Measurements from ENCODE around the gene NAPB.

NAPB gene

DNA sequence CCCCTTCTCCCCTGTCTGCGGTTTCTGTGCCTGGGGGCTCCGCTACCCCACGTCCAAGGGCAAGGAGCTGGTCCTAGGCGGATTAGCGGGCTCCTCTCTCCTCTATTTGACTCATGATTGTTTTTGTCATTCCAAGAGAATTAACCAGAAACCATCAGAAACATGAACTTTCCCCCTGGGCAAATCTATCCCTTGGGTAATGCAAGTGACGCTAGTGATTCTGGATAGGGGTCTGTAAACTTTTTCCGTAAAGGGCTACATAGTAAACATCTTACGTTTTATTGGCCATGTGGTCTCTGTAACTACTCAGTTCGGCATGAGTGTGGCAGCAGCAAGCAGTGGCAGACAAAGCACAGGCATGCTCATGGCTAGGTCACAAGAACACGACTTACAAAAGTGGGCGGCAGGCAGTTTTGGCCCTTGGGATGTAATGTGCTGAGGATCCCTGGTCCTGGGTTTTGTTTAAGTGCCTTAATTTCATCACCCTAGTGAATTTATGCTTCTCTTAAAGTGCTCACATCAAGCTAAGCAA lies 30.7 kb upstream of the NAPB start:
- DNase-seq (ENCODE audit: insufficient read length), result no peak
- TF ChIP-seq POLR2AphosphoS5 (IDR thresholded peaks at IDR 0.05; ENCODE audit: low read depth, low read length) (no peak), POLR2A (IDR thresholded peaks at IDR 0.05; ENCODE audit: low read depth, low read length) (no peak), TAF1 (IDR thresholded peaks at IDR 0.05; ENCODE audit: borderline replicate concordance, low read depth, low read length) (no peak)
- no peak for FAIRE-seq

DNA sequence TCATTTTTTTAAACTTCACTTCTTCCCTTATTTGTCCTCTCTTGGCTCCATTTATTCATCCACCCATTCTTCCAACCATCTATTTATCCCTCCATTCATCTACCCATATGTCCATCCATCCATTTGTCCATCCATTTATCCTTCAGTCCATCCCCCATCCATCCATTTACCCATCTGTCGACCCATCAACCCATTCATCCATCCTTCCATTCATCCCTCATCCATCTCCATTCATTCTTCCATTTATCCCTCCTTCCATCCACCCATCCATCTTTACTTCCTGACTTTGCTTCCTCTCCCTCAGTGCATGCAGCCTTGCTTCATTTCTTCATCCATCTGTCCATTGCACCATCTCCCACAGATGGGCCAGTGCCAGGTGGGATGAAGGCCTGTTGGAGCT lies 29.6 kb upstream of the NAPB start:
- DNase-seq (ENCODE audit: insufficient read length) (no peak), FAIRE-seq (no peak)
- no peak for TF ChIP-seq POLR2A (IDR thresholded peaks at IDR 0.05; ENCODE audit: low read depth, low read length)
- TF ChIP-seq POLR2AphosphoS5 (IDR thresholded peaks at IDR 0.05; ENCODE audit: low read depth, low read length), result no peak
- TF ChIP-seq TAF1 (IDR thresholded peaks at IDR 0.05; ENCODE audit: borderline replicate concordance, low read depth, low read length), result no peak

DNA sequence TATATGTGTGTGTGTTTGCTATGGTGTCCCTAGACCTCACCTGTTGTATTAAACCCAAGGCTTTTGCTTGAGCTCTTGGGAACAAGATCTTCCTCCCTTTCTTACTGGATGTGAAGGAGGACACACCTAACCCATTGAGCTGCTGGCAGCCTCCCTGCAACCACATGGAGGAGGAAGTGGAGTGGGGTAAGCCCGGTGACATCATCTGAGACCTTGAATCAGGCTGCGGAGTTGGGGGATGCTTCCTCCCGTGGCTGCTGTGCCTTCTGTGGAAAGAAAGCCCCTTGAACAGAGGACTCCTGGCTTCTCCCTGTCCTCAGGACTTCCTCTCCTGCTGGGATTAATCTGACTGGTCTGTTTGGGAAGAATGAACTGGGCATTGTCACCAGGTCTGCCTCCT lies 28.1 kb upstream of the NAPB start:
- TF ChIP-seq POLR2A (IDR thresholded peaks at IDR 0.05; ENCODE audit: low read depth, low read length) (no peak), POLR2AphosphoS5 (IDR thresholded peaks at IDR 0.05; ENCODE audit: low read depth, low read length) (no peak), TAF1 (IDR thresholded peaks at IDR 0.05; ENCODE audit: borderline replicate concordance, low read depth, low read length) (no peak)
- DNase-seq (ENCODE audit: insufficient read length) (no peak), FAIRE-seq (peak; percentile 48)

DNA sequence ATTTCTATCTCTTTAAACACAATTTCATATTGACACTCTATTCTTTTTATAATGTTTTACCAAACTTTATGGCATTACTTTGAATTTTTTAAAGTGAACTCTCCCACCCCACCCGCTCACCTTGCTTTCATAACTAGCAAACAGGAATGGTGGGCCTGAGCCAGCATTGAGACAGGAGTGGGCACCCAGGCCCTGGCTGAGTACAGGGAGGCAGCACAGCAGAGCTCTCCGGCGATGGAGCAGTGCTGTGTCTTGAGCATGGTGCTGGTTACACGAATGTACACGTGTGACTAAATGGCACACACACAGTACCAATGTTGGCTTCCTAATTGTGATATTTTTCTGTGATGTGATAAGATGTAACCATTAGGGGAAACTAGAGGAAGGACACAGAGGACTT lies 26.9 kb upstream of the NAPB start:
- no peak for FAIRE-seq
- no peak for DNase-seq (ENCODE audit: insufficient read length)
- TF ChIP-seq POLR2AphosphoS5 (IDR thresholded peaks at IDR 0.05; ENCODE audit: low read depth, low read length) (no peak), POLR2A (IDR thresholded peaks at IDR 0.05; ENCODE audit: low read depth, low read length) (no peak), TAF1 (IDR thresholded peaks at IDR 0.05; ENCODE audit: borderline replicate concordance, low read depth, low read length) (no peak)

DNA sequence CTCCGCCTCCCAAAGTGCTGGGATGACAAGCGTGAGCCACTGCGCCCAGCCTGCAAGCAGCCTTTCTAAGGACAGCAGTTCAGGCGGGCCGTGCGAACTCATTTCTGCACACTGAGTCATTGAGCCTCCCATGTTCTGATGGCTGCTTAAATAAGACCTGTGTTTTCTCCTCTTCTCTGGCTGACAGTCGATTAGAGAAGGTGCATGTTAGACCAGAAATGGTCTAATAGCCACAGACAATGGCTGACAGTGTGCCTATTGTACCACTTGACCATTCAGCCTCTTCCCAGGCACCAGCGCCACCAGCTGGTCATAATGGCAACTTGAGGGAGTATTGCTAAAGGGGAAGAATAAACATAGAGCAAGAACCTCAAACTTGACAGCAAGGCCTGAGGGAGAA lies 25.2 kb upstream of the NAPB start:
- DNase-seq (ENCODE audit: insufficient read length) (peak; percentile 27), FAIRE-seq (no peak)
- TF ChIP-seq POLR2AphosphoS5 (IDR thresholded peaks at IDR 0.05; ENCODE audit: low read depth, low read length) (no peak), TAF1 (IDR thresholded peaks at IDR 0.05; ENCODE audit: borderline replicate concordance, low read depth, low read length) (no peak), POLR2A (IDR thresholded peaks at IDR 0.05; ENCODE audit: low read depth, low read length) (no peak)

DNA sequence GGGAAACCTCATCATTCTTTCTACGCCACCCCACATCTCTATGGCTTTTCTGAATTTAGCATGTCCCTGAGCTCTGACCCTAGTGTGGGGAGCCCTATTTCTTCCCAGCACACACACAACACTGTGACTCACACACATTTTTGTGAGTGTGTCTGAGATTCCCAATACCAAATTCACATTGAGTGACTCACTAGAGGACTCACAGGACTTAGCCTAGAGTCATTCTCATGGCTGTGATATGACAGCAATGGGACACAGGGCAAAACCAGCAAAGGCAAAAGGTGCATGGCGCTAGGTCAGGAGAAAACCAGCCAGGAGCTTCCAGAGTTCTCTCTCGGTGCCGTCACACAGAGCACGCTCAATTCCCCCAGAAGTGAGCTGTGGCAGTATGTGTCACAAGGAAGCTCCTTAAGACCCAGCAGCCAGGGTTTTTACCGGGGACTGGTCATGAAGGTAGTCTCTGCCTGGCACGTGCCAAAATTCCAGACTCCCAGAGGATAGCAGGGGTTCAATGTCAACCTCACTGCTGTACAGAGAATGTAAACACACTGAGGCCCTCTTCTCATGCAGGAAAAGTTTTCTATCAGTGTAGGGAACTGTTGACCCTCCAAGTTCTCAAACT lies 24.4 kb upstream of the NAPB start:
- TF ChIP-seq TAF1 (IDR thresholded peaks at IDR 0.05; ENCODE audit: borderline replicate concordance, low read depth, low read length) (no peak), POLR2A (IDR thresholded peaks at IDR 0.05; ENCODE audit: low read depth, low read length) (no peak), POLR2AphosphoS5 (IDR thresholded peaks at IDR 0.05; ENCODE audit: low read depth, low read length) (no peak)
- FAIRE-seq (no peak), DNase-seq (ENCODE audit: insufficient read length) (no peak)

DNA sequence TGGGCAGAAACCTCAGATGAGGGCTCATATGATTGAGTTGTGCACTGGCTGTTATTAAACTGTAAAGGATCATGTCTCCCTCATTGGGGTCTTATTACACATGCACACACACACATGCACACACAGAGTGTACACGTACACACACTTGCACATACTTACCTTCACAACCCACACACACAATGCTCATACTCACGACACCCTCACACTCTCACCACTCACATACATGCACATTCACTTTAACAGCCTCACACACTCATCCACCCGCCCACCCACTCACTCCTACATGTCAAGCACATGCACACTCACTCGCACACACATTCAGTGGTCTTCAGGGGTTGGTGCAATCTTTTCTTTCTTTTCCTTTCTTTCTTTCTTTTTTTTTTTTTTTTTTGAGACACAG lies 23.6 kb upstream of the NAPB start:
- FAIRE-seq (no peak), DNase-seq (ENCODE audit: insufficient read length) (no peak)
- TF ChIP-seq TAF1 (IDR thresholded peaks at IDR 0.05; ENCODE audit: borderline replicate concordance, low read depth, low read length) (no peak), POLR2AphosphoS5 (IDR thresholded peaks at IDR 0.05; ENCODE audit: low read depth, low read length) (no peak), POLR2A (IDR thresholded peaks at IDR 0.05; ENCODE audit: low read depth, low read length) (no peak)

DNA sequence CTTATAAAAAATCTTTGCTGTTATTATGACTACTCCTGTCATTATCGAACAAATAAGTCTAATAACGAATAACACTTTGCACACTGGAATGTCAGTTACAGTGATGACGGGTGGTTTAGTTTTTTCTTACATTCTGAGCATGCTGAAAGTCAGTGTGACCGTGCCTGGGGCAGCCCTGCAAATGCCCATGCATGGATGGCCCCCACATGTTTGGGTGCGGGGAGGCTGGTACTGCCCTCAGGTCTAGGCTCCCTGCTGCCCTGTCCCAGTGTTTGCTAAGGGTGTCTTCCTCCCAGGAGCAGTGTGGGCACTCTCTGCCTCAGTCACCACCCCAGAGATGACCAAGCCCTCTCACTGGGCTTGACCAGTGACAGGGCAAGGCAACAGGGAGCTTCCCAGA lies 21.1 kb upstream of the NAPB start:
- FAIRE-seq (no peak), DNase-seq (ENCODE audit: insufficient read length) (no peak)
- no peak for TF ChIP-seq TAF1 (IDR thresholded peaks at IDR 0.05; ENCODE audit: borderline replicate concordance, low read depth, low read length)
- no peak for TF ChIP-seq POLR2A (IDR thresholded peaks at IDR 0.05; ENCODE audit: low read depth, low read length)
- no peak for TF ChIP-seq POLR2AphosphoS5 (IDR thresholded peaks at IDR 0.05; ENCODE audit: low read depth, low read length)

DNA sequence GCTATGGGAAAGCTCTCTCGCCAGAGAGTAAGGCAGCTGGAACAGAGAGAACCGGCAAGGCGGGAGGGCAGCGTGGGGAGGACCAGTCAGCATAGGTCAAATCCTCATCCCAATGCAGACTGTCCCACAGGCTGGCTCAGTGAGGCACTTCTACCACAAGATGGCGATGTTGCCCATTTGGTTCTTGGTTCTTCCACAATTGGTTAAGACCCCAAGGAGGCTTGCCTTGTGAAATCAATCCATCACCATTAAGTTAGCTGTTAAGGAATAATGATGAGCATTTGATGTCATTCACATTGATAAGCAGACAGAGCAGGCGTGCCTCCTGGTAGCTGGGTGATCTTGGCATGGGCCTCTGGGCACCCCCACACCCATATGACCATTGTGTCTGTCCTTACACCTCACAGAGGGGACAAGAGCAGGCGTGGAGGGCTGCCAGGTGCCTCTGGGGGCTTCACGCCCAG lies 20.6 kb upstream of the NAPB start:
- TF ChIP-seq POLR2AphosphoS5 (IDR thresholded peaks at IDR 0.05; ENCODE audit: low read depth, low read length), result no peak
- TF ChIP-seq TAF1 (IDR thresholded peaks at IDR 0.05; ENCODE audit: borderline replicate concordance, low read depth, low read length), result no peak
- TF ChIP-seq POLR2A (IDR thresholded peaks at IDR 0.05; ENCODE audit: low read depth, low read length), result no peak
- peak; percentile 59 for DNase-seq (ENCODE audit: insufficient read length)
- peak; percentile 93 for FAIRE-seq

DNA sequence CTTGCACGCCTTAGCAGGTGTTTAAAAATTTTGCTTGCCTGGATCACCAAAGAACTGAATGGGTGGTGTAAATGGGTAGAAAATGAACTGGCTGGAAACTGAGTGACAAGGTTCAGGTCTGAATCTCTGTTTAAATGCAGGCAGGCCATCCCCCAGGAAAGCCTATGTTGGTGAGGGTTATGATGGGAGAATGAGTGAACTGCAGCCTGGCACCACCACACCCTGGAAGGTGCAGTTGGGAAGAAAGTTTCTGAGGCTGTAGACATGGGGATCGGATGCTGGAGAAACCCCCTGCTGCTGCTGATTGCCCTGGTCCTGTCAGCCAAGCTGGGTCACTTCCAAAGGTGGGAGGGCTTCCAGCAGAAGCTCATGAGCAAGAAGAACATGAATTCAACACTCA lies 18.7 kb upstream of the NAPB start:
- DNase-seq (ENCODE audit: insufficient read length) (no peak), FAIRE-seq (no peak)
- TF ChIP-seq TAF1 (IDR thresholded peaks at IDR 0.05; ENCODE audit: borderline replicate concordance, low read depth, low read length) (no peak), POLR2AphosphoS5 (IDR thresholded peaks at IDR 0.05; ENCODE audit: low read depth, low read length) (no peak), POLR2A (IDR thresholded peaks at IDR 0.05; ENCODE audit: low read depth, low read length) (no peak)

DNA sequence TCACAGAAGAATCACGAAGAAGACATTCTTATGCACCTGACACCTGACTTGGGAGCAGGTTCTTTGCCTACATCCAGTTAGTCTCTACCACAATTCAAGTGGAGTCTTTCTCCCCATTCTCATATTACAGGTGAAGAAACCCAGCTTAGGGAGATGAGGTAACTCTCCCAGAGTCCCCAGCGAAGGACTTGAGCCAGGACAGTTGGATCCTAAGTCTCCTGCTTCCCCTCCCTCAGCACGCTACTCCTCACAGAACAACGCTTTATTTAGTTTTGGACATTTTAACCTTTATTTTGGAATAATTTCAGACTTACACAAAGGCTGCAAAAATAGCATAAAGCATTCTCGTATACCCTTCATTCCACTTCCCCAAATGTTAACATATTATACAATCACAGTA lies 17.4 kb upstream of the NAPB start:
- no peak for FAIRE-seq

DNA sequence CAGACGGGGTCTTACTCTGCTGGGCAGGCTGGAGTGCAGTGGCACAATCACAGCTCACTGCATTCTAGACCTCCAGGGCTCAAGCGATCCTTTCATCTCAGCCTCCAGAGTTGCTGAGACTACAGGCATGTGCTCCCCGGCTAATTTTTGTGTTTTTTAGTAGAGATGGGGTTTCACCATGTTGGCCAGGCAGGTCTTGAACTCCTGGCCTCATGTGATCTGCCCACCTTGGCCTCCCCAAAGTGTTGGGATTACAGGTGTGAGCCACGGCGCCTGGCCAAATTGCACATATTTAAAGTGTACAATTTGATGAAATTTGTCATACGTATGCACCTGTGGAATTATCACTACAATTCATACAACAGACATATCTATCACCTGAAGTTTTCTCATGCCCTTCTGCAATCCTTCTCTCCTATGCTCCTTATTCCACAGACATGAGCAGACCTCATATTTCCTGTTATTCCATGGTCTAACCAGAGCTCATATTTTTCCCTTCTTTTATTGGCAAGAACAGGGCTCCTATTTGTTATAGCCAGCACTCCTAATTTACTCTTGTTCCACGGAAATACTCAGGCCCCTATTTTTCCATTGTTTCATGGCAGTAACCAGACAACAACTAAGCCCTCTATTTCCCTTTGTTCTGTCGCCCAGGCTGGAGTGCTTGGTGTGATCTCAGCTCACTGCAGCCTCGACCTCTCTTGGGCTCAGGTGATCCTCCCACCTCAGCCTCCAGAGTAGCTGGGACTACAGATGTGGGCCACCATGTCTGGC lies 16.0 kb upstream of the NAPB start:
- FAIRE-seq, result no peak
- TF ChIP-seq POLR2AphosphoS5 (IDR thresholded peaks at IDR 0.05; ENCODE audit: low read depth, low read length), result no peak
- no peak for TF ChIP-seq POLR2A (IDR thresholded peaks at IDR 0.05; ENCODE audit: low read depth, low read length)
- no peak for TF ChIP-seq TAF1 (IDR thresholded peaks at IDR 0.05; ENCODE audit: borderline replicate concordance, low read depth, low read length)
- no peak for DNase-seq (ENCODE audit: insufficient read length)

More for the DNA sequence above, 17.4 kb upstream of the NAPB start:
- TF ChIP-seq TAF1 (IDR thresholded peaks at IDR 0.05; ENCODE audit: borderline replicate concordance, low read depth, low read length), result no peak
- TF ChIP-seq POLR2A (IDR thresholded peaks at IDR 0.05; ENCODE audit: low read depth, low read length), result no peak
- TF ChIP-seq POLR2AphosphoS5 (IDR thresholded peaks at IDR 0.05; ENCODE audit: low read depth, low read length), result no peak
- no peak for DNase-seq (ENCODE audit: insufficient read length)
